Endodermal cell (in vitro differentiated cells): Measurements from ENCODE around the gene MAT2A. TPM values are rescaled to one million over a fixed set of nuclear protein-coding genes. Genes with fewer than 3 reads are reported as not detected.

ENCODE experiments used
- DNase-seq: peaks from one replicate; pipeline ENCODE4 v3.0.0-alpha.2; 2017
- H3K27ac ChIP-seq: 2 replicates; pipeline ENCODE4 v1.5.1; 2013; ENCODE audit warnings: mild to moderate bottlenecking, low read depth, low read length, moderate library complexity
- H3K27me3 ChIP-seq: 2 replicates; pipeline ENCODE4 v1.6.1; 2013; ENCODE audit warnings: mild to moderate bottlenecking, low read length, moderate library complexity; ENCODE audit not compliant: insufficient read depth, control insufficient read depth, poor library complexity, severe bottlenecking
- H3K36me3 ChIP-seq: 2 replicates; pipeline ENCODE4 v1.7.0; 2013; ENCODE audit warnings: mild to moderate bottlenecking, low read length, moderate library complexity; ENCODE audit not compliant: control insufficient read depth, insufficient read depth
- H3K4me1 ChIP-seq: one replicate; pipeline ENCODE4 v1.7.0; 2013; ENCODE audit warnings: low read length; ENCODE audit not compliant: control insufficient read depth, insufficient read depth
- H3K4me3 ChIP-seq: 2 replicates; pipeline ENCODE4 v1.5.1; 2013; ENCODE audit warnings: mild to moderate bottlenecking, low read length, moderate library complexity
- H3K9ac ChIP-seq: 2 replicates; pipeline ENCODE4 v1.6.1; 2013; ENCODE audit warnings: mild to moderate bottlenecking, low read length, moderate library complexity; ENCODE audit not compliant: poor library complexity, severe bottlenecking; ENCODE audit errors: extremely low read depth
- H3K9me3 ChIP-seq: 2 replicates; pipeline ENCODE4 v1.6.1; 2013; ENCODE audit warnings: mild to moderate bottlenecking, low read length, moderate library complexity; ENCODE audit not compliant: control insufficient read depth
- H3K27ac Mint-ChIP-seq: 2 replicates; pipeline ENCODE4 v1.8.0; 2020; ENCODE audit warnings: mixed read lengths
- H3K27me3 Mint-ChIP-seq: 2 replicates; pipeline ENCODE4 v1.8.0; 2021; ENCODE audit warnings: mild to moderate bottlenecking, mixed read lengths; ENCODE audit not compliant: insufficient read depth
- H3K36me3 Mint-ChIP-seq: 2 replicates; pipeline ENCODE4 v1.8.0; 2020; ENCODE audit warnings: low read depth, mixed read lengths
- H3K4me1 Mint-ChIP-seq: 2 replicates; pipeline ENCODE4 v1.8.0; 2020; ENCODE audit warnings: mixed read lengths
- H3K4me3 Mint-ChIP-seq: 2 replicates; pipeline ENCODE4 v1.8.0; 2020; ENCODE audit warnings: mild to moderate bottlenecking, moderate library complexity, mixed read lengths
- H3K9me3 Mint-ChIP-seq: 2 replicates; pipeline ENCODE4 v1.8.0; 2020; ENCODE audit warnings: mild to moderate bottlenecking, mixed read lengths
- WGBS, 2 experiments: methylation state at CpG; one replicate each; pipeline versions ENCODE4 v1.1.5 to v1.1.7; 2013; ENCODE audit warnings: missing lambda C conversion rate in 2 of 2, mixed read lengths in 1 of 2; ENCODE audit not compliant: insufficient coverage in 1 of 2, insufficient read length in 1 of 2; 5-methylcytosine and 5-hydroxymethylcytosine counted together
- total RNA-seq, 2 donors: library from RNA; stranded (reverse); fragmentation: NEBNext Ultra II Directional in 1 of 2; extraction: Animal tissue kit (Norgen Biotek cat#: 25700) in 1 of 2; gene quantifications; 2 replicates in 1 of 2; 3 replicates in 1 of 2; pipeline ENCODE4 v1.2.1, GENCODE V29; 2021
- TF ChIP-seq, protein P1 (sequence below): fragments of 200-600 bp; sonication (generic); conservative IDR thresholded peaks from 2 replicates; pipeline ENCODE4 v1.5.0; 2021; ENCODE audit warnings: antibody characterized with exemption, mild to moderate bottlenecking

The MAT2A gene
- total RNA-seq, 2 donors from 2014 or later: 171 to 267 TPM

DNA sequence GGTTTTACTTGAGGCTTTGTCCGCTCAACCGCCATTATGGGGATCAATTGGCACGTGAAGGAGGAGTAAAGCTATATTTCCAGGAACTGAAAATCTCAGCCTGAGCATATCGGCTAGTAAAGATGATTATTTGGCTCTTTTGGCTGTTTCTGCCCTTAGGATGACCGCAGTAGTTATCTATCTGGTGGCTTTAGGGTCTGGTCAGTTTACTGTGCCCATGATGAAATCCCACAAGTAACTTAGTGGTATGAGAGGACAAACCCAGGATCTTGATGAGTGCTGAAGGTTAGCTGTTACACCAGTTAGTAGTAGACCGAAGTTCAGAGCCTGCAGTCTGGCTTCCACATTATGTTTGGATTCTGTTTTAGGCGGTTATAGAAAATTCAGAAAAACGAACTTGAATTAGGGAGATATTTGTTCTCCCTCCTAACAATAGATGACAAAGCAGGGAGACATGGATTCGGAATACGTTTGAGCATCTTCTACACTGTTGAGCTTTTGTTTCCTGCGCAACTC lies 1.2 kb downstream of the MAT2A start:
- 3 to 5% methylated on average over 10 to 11 of the region's 11 CpGs for WGBS, 2 experiments
- H3K36me3 Mint-ChIP-seq: peaks cover 53% of the 10 kb centered on the region
- peak overlapping the region; percentile 99 for H3K4me3 ChIP-seq
- peak overlapping the region; percentile 100 for H3K27ac ChIP-seq
- no peaks in the 10 kb centered on the region for H3K27me3 Mint-ChIP-seq
- peaks cover 22% of the 10 kb centered on the region for H3K4me1 ChIP-seq
- peaks cover 45% of the 10 kb centered on the region for H3K36me3 ChIP-seq
- H3K9me3 Mint-ChIP-seq: no peaks in the 10 kb centered on the region
- H3K9ac ChIP-seq: peak overlapping the region; percentile 98
- H3K27ac Mint-ChIP-seq: peak overlapping the region; percentile 89
- no peak for DNase-seq
- H3K4me3 Mint-ChIP-seq: peak overlapping the region; percentile 95
- no peaks in the 10 kb centered on the region for H3K9me3 ChIP-seq
- peaks cover 42% of the 10 kb centered on the region for H3K4me1 Mint-ChIP-seq
- TF ChIP-seq, protein P1, sequence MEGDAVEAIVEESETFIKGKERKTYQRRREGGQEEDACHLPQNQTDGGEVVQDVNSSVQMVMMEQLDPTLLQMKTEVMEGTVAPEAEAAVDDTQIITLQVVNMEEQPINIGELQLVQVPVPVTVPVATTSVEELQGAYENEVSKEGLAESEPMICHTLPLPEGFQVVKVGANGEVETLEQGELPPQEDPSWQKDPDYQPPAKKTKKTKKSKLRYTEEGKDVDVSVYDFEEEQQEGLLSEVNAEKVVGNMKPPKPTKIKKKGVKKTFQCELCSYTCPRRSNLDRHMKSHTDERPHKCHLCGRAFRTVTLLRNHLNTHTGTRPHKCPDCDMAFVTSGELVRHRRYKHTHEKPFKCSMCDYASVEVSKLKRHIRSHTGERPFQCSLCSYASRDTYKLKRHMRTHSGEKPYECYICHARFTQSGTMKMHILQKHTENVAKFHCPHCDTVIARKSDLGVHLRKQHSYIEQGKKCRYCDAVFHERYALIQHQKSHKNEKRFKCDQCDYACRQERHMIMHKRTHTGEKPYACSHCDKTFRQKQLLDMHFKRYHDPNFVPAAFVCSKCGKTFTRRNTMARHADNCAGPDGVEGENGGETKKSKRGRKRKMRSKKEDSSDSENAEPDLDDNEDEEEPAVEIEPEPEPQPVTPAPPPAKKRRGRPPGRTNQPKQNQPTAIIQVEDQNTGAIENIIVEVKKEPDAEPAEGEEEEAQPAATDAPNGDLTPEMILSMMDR: no peak
- H3K27me3 ChIP-seq: no peaks in the 10 kb centered on the region

DNA sequence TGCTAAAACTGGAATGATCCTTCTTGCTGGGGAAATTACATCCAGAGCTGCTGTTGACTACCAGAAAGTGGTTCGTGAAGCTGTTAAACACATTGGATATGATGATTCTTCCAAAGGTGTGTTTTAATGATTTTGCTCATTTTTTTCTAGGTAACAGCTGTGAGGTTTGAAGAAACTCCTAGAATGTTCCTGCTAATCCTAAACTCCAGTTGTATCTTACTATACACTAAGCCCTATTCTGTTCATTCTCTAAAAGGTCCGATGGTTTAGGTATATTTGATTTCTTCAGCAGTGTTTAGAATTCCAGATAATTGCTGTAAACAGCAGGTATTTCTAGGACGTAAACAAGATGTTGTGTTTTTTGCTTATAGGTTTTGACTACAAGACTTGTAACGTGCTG lies 2.3 kb downstream of the MAT2A start:
- H3K4me1 Mint-ChIP-seq: peaks cover 42% of the 10 kb centered on the region
- no peaks in the 10 kb centered on the region for H3K9me3 Mint-ChIP-seq
- TF ChIP-seq, protein P1: no peak
- peaks cover 61% of the 10 kb centered on the region for H3K36me3 Mint-ChIP-seq
- H3K4me3 Mint-ChIP-seq: peak overlapping the region; percentile 95
- no peak for DNase-seq
- WGBS, 2 experiments: 85 to 89% methylated on average over 4 of the region's 4 CpGs
- Histone ChIP-seq H3K4me1 (peaks cover 22% of the 10 kb centered on the region), H3K9ac (peak overlapping the region; percentile 98), H3K27ac (no peak overlapping the region), H3K4me3 (peak overlapping the region; percentile 99), H3K27me3 (no peaks in the 10 kb centered on the region), H3K36me3 (peaks cover 54% of the 10 kb centered on the region), H3K9me3 (no peaks in the 10 kb centered on the region)
- no peak overlapping the region for H3K27ac Mint-ChIP-seq
- H3K27me3 Mint-ChIP-seq: no peaks in the 10 kb centered on the region

DNA sequence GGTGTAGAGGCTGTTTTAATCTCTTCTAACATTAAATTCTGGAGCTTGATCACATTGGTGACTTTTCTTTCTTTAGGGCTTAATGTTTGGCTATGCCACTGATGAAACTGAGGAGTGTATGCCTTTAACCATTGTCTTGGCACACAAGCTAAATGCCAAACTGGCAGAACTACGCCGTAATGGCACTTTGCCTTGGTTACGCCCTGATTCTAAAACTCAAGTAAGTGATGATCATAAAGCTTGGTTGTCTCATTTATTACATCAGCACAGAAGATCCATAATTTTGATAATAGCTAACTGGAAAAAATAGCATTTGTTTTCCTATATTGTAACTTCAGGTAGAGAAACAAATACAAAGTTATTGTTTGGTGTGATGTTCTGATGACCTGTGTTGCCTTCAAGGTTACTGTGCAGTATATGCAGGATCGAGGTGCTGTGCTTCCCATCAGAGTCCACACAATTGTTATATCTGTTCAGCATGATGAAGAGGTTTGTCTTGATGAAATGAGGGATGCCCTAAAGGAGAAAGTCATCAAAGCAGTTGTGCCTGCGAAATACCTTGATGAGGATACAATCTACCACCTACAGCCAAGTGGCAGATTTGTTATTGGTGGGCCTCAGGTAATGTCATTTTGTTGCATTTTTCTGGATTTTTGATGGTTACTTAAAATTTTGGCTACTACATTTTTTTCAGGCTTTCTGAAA lies 2.9 kb downstream of the MAT2A start:
- Histone ChIP-seq H3K27me3 (no peaks in the 10 kb centered on the region), H3K4me3 (peak overlapping the region; percentile 99), H3K9me3 (no peaks in the 10 kb centered on the region), H3K4me1 (peaks cover 22% of the 10 kb centered on the region), H3K9ac (no peak overlapping the region), H3K27ac (no peak overlapping the region), H3K36me3 (peaks cover 54% of the 10 kb centered on the region)
- TF ChIP-seq, protein P1: no peak
- WGBS, 2 experiments: 93 to 100% methylated on average over 2 to 5 of the region's 5 CpGs
- H3K36me3 Mint-ChIP-seq: peaks cover 61% of the 10 kb centered on the region
- H3K4me3 Mint-ChIP-seq: peak overlapping the region; percentile 95
- peaks cover 40% of the 10 kb centered on the region for H3K4me1 Mint-ChIP-seq
- peak overlapping the region; percentile 56 for H3K27ac Mint-ChIP-seq
- no peaks in the 10 kb centered on the region for H3K27me3 Mint-ChIP-seq
- no peaks in the 10 kb centered on the region for H3K9me3 Mint-ChIP-seq
- no peak for DNase-seq
